DMS 273 (cell line): ENCODE results near the gene ELOB.

ENCODE experiments used
- DNase-seq: peaks from one replicate; lab custom pipeline; 2025; ENCODE audit not compliant: unreplicated experiment; lab: John Stamatoyannopoulos, UW

ELOB gene

DNA sequence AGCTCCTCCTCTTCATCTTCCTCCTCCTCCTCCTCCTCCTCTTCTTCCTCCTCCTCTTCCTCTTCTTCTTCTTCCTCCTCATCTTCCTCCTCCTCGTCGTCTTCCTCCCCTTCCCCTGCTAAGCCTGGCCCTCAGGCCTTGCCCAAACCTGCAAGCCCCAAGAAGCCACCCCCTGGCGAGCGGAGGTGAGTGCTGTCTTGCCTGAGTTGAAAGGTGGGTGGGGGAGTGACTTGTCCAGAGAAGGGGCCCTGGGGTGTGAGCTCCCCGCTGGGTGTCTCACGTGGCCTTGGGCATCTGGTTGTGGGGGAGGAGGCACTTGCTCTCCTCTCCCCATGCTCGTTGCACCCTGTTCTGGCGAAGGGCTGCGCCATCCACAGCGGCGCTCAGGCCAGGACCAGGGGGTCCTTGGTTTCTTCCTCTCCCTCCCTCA is 8.0 kb downstream of the ELOB start:
- no peak for DNase-seq

- DNase-seq = no peak
Observed at GRCh38 chr16:2768403-2769089, 8.5 kb downstream of the ELOB start.

DNA sequence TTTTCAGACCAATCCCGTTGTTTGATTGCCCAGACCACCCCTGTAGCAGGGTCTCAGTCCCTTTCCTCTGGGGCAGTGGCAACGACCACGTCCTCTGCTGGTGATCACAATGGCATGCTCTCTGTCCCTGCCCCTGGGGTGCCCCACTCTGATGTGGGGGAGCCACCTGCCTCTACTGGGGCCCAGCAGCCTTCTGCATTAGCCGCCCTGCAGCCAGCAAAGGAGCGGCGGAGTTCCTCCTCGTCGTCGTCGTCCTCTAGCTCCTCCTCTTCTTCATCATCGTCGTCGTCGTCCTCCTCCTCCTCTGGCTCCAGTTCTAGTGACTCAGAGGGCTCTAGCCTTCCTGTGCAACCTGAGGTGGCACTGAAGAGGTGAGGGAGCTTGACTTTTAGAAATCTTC is 9.2 kb downstream of the ELOB start:
- DNase-seq = no peak

- peak; percentile 62 for DNase-seq
Observed at GRCh38 chr16:2767140-2767731, 9.8 kb downstream of the ELOB start.

DNA sequence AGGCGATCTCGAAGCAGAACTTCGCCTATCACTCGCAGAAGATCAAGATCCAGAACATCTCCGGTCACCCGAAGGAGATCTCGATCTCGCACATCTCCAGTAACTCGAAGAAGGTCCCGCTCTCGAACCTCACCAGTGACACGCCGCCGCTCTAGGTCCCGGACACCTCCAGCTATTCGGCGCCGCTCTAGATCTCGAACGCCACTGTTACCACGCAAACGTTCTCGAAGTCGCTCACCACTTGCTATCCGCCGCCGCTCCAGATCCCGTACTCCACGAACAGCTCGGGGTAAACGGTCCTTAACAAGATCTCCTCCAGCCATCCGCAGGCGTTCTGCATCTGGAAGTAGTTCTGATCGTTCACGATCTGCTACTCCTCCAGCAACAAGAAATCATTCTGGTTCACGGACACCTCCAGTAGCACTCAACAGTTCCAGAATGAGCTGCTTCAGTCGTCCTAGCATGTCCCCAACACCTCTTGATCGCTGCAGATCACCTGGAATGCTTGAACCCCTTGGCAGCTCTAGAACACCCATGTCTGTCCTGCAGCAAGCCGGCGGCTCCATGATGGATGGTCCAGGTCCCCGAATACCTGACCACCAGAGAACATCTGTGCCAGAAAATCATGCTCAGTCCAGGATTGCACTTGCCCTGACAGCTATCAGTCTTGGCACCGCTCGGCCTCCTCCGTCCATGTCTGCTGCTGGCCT is 10.5 kb downstream of the ELOB start:
- DNase-seq = no peak

- no peak for DNase-seq
Observed at GRCh38 chr16:2765462-2766404, 11.3 kb downstream of the ELOB start.

GRCh38 chr16:2764718-2765117 is 12.4 kb downstream of the ELOB start:
- DNase-seq = no peak

DNA sequence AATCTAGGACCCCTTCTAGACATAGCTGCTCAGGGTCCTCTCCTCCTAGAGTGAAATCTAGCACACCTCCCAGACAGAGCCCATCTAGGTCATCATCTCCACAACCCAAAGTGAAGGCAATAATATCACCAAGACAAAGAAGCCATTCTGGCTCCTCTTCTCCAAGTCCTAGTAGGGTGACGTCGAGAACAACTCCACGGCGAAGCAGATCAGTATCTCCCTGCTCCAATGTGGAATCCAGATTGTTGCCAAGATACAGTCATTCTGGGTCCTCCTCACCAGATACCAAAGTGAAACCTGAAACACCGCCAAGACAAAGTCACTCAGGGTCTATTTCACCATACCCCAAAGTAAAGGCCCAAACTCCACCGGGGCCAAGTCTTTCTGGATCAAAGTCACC is 13.9 kb downstream of the ELOB start:
- DNase-seq = no peak

DNA sequence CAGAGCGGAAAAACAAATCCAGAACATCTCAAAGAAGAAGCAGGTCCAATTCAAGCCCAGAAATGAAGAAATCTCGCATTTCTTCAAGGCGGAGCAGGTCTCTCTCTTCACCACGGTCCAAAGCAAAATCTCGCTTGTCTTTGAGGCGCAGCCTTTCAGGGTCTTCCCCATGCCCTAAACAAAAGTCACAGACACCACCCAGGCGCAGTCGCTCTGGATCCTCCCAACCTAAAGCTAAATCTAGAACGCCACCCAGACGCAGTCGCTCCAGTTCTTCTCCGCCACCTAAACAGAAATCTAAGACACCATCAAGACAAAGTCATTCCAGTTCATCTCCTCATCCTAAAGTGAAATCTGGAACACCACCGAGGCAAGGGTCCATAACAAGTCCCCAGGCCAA is 14.4 kb downstream of the ELOB start:
- no peak for DNase-seq

GRCh38 chr16:2761886-2762583 is 15.0 kb downstream of the ELOB start:
- no peak for DNase-seq

GRCh38 chr16:2761472-2761871 is 15.6 kb downstream of the ELOB start:
- DNase-seq = no peak

DNA sequence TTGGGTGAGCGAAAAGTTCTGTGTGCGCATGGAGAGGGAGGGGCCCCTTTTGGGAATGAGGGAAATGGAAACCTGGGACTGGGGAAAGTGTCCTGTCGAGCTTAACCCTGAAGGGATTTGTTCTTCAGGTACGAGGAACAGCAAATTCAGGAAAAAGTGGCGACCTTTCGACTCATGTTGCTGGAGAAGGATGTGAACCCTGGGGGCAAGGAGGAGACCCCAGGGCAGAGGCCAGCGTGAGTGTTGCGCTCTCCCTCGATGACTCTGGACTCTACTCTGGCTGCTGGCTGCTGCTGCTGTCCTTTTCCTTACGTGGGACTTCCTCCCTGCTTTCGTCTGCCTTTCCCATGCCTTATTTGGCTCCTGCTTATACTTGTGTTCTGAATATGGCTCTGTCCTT is 19.7 kb downstream of the ELOB start:
- DNase-seq = no peak

GRCh38 chr16:2756288-2757015 is 20.6 kb downstream of the ELOB start:
- DNase-seq = no peak

GRCh38 chr16:2755158-2755557 is 21.9 kb downstream of the ELOB start:
- no peak for DNase-seq

DNA sequence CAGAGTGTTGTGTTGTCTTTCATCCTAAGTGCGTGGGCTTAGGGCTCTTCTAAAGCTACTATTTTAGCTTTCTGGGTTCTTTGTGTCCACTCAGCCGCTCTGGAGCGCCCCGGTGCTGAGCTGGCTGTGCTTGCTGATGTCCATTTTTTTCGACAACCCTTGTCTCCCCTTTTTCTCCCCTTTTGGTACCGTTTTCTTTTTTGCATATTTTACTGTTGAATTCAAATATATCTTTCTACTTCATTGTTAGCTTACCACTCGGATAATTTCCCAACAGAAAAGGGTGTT is 23.4 kb downstream of the ELOB start:
- no peak for DNase-seq

GRCh38 chr16:2752850-2753732 is 24.0 kb downstream of the ELOB start:
- DNase-seq = peak; percentile 94

DNA sequence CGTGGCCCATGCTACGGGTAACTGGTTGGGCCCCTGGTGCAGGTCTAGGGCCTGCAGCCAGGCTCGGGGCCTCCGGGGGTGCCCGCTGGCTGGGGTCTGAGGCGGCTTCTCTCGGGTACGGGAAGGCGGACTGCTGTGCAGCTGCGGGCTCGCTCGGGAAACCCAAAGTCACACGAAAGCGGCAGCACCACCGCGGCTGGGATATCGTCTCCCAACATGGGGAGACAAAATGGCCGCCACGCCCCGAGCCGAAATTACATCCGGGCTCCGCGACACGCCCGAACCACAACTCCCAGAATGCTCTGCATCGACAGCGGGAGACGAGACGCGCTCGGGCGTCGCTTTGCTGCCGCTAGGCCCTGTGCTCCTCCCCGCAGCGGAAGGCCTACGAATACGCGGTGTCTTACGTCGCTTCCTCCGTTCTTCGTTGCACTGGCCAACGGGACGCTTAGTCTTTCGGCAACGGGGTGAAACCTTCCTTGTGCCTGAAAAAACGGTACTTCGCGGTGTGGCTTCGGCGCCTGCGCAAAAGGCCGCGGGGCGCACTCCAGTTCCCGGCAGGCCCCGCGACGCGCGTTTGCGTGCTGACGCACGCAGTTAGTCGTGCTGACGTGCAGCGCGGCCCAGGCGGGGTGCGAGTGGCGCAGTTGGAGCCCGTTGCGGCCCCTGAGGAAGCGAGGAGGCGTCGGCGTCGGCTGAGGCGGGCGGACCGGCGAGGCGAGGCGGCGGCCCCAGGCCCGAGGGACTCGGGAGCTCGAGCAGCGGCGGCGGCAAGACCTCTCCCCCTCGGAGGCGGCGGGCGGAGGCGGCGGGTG is 24.8 kb downstream of the ELOB start, which contains the start of gene SRRM2:
SRRM2 (plus strand) TSS at position 604 of the 815 bp plus-strand sequence. CDS start 3,727 bp downstream, outside the sequence.
- peak; percentile 99 for DNase-seq

GRCh38 chr16:2751577-2752034 is 25.5 kb downstream of the ELOB start:
- peak; percentile 86 for DNase-seq
